ENCODE measurements around the gene TRIM67.

DNA sequence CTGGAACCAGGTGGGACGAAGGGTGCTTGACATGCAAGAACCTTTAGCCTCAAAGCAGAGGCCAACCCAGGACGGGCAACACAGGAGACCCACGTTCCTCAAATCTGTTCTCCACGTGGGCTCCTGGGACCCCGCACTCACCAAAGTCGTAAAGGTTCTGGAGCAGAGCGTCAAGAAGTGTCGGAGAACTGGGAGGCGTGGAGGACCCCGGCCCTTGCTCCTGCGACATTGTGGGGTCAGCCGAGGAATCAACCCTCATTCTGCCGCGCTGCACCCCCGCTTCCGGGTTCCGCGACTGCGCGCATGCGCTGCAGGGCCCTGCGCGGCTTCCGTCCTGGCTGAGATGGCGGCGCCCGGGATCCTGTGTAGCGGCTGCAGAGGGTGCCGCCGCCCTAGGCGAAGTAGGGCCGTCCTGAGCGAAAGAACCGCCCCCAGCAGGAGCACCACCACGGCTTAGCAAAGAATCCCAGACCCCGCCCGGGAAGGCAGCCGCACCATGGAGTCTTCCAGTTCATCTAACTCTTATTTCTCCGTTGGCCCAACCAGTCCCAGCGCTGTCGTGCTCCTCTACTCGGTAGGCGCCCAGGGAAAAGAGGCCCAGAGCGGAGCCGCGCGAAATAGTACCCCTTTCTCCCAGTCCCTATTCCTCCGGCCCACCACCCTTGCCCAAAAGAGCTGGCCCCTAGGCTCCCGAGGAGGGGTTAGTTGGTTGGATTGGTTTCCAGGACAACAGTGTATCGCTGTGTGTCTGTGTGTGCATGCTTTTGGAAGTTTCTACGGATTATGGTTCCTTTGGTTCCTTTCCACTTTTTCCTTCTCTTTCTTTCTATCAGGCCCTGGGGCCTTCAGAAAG, 79.3 kb downstream of the TRIM67 start, which contains the start of gene GNPAT:
- TF ChIP-seq, protein P1, sequence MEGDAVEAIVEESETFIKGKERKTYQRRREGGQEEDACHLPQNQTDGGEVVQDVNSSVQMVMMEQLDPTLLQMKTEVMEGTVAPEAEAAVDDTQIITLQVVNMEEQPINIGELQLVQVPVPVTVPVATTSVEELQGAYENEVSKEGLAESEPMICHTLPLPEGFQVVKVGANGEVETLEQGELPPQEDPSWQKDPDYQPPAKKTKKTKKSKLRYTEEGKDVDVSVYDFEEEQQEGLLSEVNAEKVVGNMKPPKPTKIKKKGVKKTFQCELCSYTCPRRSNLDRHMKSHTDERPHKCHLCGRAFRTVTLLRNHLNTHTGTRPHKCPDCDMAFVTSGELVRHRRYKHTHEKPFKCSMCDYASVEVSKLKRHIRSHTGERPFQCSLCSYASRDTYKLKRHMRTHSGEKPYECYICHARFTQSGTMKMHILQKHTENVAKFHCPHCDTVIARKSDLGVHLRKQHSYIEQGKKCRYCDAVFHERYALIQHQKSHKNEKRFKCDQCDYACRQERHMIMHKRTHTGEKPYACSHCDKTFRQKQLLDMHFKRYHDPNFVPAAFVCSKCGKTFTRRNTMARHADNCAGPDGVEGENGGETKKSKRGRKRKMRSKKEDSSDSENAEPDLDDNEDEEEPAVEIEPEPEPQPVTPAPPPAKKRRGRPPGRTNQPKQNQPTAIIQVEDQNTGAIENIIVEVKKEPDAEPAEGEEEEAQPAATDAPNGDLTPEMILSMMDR (IDR thresholded peaks at IDR 0.05), result no peak
- peak; percentile 73 to 82 for TF ChIP-seq POLR2A (IDR thresholded peaks at IDR 0.05)
